H1 (cell line): ENCODE results near the gene CALM3. TPM values are rescaled to one million over a fixed set of nuclear protein-coding genes. Genes with fewer than 3 reads are reported as not detected.
A peak's percentile ranks its signal among the peaks of the same experiment; 100 is the strongest.

Experiments used
- CBX5 ChIP-seq: fragments of 300-800, 300-1000 bp; sonication (generic); IDR thresholded peaks from 2 replicates; pipeline ENCODE4 v1.7.1; 2016; ENCODE audit warnings: antibody characterized with exemption, low read length, low read depth
- KDM1A ChIP-seq: fragments of 200-600, 300-600 bp; sonication (generic); IDR thresholded peaks from 2 replicates; pipeline ENCODE4 v1.7.1; 2016; ENCODE audit warnings: mild to moderate bottlenecking, low read length, borderline replicate concordance
- KDM4A ChIP-seq: IDR thresholded peaks from one replicate; pipeline ENCODE4 v1.7.1; 2012; ENCODE audit warnings: low read depth, mild to moderate bottlenecking, moderate library complexity, low read length, inconsistent platforms; ENCODE audit not compliant: severe bottlenecking
- SAP30 ChIP-seq: fragments of 300-600 bp; sonication (generic); IDR thresholded peaks from 2 replicates; pipeline ENCODE4 v1.7.1; 2012; ENCODE audit warnings: low read length, moderate library complexity, mild to moderate bottlenecking, inconsistent platforms; ENCODE audit not compliant: insufficient read depth, insufficient replicate concordance
- SUZ12 ChIP-seq: fragments of 200-600 bp; sonication (generic); IDR thresholded peaks from 2 replicates; pipeline ENCODE4 v1.6.1; 2012; ENCODE audit warnings: mild to moderate bottlenecking, inconsistent platforms, low read length, moderate library complexity, mixed read lengths
- polyA plus RNA-seq, 7 experiments: library from polyadenylated mRNA; depleted of rRNA in 3 of 7; stranded (reverse) in 5 of 7; unstranded in 2 of 7; fragments of >200 nt in 5 of 7; fragments of 200-250 nt in 2 of 7; gene quantifications; 1 replicate in 5 of 7; 2 replicates in 1 of 7; 4 replicates in 1 of 7; pipeline versions ENCODE4 v1.2.1 to v1.2.3, GENCODE V29; 2011 to 2013; ENCODE audit warnings: missing spikeins in 2 of 7, mixed read lengths in 2 of 7
- total RNA-seq: library from RNA; stranded (reverse); fragmentation: NEBNext Ultra II Directional; extraction: Animal tissue kit (Norgen Biotek cat#: 25700); gene quantifications from 2 replicates; pipeline ENCODE4 v1.2.1, GENCODE V29; 2021
- TF ChIP-seq, protein P1 (sequence below), 3 experiments: IDR thresholded peaks; 1 replicate in 2 of 3; 2 replicates in 1 of 3; pipeline versions ENCODE4 v1.5.1 to v1.6.1; 2011; ENCODE audit warnings: low read length in 3 of 3, mild to moderate bottlenecking in 3 of 3, inconsistent platforms in 2 of 3, low read depth in 1 of 3, moderate library complexity in 1 of 3; ENCODE audit not compliant: insufficient read depth in 1 of 3; ENCODE audit errors: control extremely low read depth in 1 of 3
- TF ChIP-seq, protein P2 (sequence below): fragments of 300-600 bp; sonication (generic); IDR thresholded peaks from 2 replicates; pipeline ENCODE4 v1.7.1; 2012; ENCODE audit warnings: low read length, moderate library complexity, mild to moderate bottlenecking, inconsistent platforms; ENCODE audit not compliant: insufficient replicate concordance

The CALM3 gene
- total and polyA plus RNA-seq, 2 of the 8 experiments (the other 6 are each of a cell fraction or from before 2014, with no cell fraction given): 315 to 326 TPM

- TF ChIP-seq, protein P1, sequence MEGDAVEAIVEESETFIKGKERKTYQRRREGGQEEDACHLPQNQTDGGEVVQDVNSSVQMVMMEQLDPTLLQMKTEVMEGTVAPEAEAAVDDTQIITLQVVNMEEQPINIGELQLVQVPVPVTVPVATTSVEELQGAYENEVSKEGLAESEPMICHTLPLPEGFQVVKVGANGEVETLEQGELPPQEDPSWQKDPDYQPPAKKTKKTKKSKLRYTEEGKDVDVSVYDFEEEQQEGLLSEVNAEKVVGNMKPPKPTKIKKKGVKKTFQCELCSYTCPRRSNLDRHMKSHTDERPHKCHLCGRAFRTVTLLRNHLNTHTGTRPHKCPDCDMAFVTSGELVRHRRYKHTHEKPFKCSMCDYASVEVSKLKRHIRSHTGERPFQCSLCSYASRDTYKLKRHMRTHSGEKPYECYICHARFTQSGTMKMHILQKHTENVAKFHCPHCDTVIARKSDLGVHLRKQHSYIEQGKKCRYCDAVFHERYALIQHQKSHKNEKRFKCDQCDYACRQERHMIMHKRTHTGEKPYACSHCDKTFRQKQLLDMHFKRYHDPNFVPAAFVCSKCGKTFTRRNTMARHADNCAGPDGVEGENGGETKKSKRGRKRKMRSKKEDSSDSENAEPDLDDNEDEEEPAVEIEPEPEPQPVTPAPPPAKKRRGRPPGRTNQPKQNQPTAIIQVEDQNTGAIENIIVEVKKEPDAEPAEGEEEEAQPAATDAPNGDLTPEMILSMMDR (IDR thresholded peaks at IDR 0.05; ENCODE audit: control extremely low read depth in 1 of 3, insufficient read depth in 1 of 3, low read depth in 1 of 3, low read length in 3 of 3): no peak
- TF ChIP-seq SAP30: peak; percentile 70
- peak; percentile 77; the same call in 1 of the 2 replicates for TF ChIP-seq KDM1A
- TF ChIP-seq CBX5: no peak
- TF ChIP-seq SUZ12: peak; percentile 31; the same call in 1 of the 2 replicates
- TF ChIP-seq, protein P2, sequence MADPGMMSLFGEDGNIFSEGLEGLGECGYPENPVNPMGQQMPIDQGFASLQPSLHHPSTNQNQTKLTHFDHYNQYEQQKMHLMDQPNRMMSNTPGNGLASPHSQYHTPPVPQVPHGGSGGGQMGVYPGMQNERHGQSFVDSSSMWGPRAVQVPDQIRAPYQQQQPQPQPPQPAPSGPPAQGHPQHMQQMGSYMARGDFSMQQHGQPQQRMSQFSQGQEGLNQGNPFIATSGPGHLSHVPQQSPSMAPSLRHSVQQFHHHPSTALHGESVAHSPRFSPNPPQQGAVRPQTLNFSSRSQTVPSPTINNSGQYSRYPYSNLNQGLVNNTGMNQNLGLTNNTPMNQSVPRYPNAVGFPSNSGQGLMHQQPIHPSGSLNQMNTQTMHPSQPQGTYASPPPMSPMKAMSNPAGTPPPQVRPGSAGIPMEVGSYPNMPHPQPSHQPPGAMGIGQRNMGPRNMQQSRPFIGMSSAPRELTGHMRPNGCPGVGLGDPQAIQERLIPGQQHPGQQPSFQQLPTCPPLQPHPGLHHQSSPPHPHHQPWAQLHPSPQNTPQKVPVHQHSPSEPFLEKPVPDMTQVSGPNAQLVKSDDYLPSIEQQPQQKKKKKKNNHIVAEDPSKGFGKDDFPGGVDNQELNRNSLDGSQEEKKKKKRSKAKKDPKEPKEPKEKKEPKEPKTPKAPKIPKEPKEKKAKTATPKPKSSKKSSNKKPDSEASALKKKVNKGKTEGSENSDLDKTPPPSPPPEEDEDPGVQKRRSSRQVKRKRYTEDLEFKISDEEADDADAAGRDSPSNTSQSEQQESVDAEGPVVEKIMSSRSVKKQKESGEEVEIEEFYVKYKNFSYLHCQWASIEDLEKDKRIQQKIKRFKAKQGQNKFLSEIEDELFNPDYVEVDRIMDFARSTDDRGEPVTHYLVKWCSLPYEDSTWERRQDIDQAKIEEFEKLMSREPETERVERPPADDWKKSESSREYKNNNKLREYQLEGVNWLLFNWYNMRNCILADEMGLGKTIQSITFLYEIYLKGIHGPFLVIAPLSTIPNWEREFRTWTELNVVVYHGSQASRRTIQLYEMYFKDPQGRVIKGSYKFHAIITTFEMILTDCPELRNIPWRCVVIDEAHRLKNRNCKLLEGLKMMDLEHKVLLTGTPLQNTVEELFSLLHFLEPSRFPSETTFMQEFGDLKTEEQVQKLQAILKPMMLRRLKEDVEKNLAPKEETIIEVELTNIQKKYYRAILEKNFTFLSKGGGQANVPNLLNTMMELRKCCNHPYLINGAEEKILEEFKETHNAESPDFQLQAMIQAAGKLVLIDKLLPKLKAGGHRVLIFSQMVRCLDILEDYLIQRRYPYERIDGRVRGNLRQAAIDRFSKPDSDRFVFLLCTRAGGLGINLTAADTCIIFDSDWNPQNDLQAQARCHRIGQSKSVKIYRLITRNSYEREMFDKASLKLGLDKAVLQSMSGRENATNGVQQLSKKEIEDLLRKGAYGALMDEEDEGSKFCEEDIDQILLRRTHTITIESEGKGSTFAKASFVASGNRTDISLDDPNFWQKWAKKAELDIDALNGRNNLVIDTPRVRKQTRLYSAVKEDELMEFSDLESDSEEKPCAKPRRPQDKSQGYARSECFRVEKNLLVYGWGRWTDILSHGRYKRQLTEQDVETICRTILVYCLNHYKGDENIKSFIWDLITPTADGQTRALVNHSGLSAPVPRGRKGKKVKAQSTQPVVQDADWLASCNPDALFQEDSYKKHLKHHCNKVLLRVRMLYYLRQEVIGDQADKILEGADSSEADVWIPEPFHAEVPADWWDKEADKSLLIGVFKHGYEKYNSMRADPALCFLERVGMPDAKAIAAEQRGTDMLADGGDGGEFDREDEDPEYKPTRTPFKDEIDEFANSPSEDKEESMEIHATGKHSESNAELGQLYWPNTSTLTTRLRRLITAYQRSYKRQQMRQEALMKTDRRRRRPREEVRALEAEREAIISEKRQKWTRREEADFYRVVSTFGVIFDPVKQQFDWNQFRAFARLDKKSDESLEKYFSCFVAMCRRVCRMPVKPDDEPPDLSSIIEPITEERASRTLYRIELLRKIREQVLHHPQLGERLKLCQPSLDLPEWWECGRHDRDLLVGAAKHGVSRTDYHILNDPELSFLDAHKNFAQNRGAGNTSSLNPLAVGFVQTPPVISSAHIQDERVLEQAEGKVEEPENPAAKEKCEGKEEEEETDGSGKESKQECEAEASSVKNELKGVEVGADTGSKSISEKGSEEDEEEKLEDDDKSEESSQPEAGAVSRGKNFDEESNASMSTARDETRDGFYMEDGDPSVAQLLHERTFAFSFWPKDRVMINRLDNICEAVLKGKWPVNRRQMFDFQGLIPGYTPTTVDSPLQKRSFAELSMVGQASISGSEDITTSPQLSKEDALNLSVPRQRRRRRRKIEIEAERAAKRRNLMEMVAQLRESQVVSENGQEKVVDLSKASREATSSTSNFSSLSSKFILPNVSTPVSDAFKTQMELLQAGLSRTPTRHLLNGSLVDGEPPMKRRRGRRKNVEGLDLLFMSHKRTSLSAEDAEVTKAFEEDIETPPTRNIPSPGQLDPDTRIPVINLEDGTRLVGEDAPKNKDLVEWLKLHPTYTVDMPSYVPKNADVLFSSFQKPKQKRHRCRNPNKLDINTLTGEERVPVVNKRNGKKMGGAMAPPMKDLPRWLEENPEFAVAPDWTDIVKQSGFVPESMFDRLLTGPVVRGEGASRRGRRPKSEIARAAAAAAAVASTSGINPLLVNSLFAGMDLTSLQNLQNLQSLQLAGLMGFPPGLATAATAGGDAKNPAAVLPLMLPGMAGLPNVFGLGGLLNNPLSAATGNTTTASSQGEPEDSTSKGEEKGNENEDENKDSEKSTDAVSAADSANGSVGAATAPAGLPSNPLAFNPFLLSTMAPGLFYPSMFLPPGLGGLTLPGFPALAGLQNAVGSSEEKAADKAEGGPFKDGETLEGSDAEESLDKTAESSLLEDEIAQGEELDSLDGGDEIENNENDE: no peak
- no peak for TF ChIP-seq KDM4A
Observed at GRCh38 chr19:46660008-46660517, 58.9 kb downstream of the CALM3 start (continued).
